Stimulated activated CD4-positive, alpha-beta T cell treated with anti-CD3 and anti-CD28 coated beads, Interleukin-4, amount 100 ng/mL, for 48 hours (primary cell): ENCODE data around the gene FCER2.

Source experiments
- DNase-seq, 2 donors: peaks; one replicate each; pipeline ENCODE4 v3.0.0-alpha.2; 2020; ENCODE audit warnings: low read depth in 2 of 2

FCER2 gene

DNA sequence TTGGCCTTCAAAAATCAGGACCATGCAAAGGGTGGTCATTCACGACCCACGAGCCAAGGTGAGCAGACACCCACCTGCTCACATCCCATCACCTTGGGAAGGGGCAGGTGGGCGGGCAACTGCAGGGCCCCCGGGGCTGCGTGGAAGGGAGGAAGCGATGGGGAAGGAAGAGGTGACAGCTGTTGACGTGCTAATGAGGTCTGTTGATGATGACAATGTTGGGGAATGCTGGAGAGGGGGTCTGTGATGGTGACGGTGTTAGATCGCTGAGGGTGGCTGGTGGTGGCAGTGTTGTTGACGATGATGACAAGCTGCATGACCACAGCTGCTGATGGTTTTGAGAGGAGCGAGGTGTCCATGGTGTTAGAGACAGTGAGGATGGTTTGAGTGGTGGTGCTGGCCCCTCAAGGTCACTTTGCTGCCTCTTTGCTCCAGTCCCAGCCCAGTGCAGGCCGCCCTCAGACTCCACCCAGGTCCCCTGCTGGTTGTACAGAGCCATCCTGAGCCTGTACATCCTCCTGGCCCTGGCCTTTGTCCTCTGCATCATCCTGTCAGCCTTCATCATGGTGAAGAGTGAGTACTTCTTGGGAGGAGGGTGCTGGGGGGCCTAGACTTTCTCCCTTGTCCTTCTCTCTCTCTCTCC lies 24.1 kb downstream of the FCER2 start:
- DNase-seq, result no peak

- no peak for DNase-seq
Measured at GRCh38 chr19:7676854-7677253, 25.1 kb downstream of the FCER2 start, which contains the start of gene MCEMP1. Gene MCEMP1, plus strand, starts transcription at chr19:7677090. Its CDS starts 31 bp downstream, at chr19:7677121.

- DNase-seq, result no peak
Measured at GRCh38 chr19:7676376-7676775, 25.6 kb downstream of the FCER2 start.

DNA sequence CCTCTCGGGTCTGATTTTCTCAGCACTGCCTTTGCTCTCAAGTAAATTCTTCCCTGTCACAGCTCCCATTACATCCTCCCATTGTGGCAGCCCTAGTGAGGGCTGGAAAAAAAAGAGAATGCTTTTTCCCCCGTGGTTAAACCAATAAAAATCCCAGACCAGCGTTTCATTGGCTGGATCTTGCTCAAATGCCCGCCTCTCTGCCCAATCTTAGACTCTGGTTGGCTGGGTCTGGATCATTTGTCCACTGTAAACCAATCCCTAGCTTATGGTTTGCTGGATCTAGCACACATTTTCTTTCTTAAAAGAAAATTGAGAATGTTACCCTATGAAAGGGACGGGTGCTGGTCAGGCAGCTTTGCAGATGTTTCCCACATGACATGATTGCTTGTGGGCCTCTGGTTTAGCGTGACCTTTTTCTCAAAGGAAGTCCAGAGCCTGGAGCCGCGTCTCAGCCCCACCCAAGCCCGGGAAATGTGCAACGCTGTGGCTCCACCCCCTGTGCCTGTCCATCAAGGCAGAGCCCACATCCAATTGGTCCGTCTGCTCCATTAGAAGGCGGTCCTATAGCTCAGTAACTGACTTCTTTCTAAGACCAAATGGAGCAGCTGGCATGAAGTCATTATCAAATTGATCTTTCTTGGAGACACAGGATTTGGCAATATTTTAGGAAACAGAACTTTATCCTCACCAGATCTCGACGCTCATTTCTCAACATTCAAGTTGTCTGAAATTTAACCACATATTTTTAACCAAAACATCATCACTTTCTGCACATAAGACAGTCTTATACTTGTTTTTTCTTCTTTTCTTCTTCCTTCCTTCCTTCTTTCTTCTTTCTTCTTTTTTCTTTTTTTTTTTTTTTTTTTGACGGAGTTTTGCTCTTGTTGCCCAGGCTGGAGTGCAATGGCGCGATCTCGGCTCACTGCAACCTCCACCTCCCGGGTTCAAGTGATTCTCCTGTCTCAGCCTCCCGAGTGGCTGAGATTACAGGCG lies 27.6 kb downstream of the FCER2 start:
- DNase-seq, result peak in 1 of 2 donors; percentile 42

GRCh38 chr19:7672522-7672921 lies 29.4 kb downstream of the FCER2 start:
- DNase-seq, result no peak

DNA sequence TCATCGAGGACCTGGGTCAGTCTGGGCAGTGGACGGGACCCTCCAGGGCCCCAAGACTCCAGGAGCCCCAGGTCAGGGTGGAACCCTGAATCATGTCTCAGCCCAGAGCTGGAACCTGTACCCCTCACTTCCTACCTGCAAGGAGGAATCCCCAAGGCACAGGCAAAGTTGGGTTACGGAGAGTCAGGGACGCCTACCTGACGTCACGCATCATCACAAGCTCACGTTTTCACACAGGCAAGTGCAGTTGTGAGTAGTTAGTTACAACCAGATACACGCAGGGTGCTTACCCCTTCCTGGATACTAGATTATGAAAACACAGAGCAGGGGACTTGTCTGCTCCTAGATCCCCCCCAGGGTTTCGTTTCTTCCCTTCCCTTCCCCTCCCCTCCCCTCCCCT lies 31.1 kb downstream of the FCER2 start:
- no peak for DNase-seq

DNA sequence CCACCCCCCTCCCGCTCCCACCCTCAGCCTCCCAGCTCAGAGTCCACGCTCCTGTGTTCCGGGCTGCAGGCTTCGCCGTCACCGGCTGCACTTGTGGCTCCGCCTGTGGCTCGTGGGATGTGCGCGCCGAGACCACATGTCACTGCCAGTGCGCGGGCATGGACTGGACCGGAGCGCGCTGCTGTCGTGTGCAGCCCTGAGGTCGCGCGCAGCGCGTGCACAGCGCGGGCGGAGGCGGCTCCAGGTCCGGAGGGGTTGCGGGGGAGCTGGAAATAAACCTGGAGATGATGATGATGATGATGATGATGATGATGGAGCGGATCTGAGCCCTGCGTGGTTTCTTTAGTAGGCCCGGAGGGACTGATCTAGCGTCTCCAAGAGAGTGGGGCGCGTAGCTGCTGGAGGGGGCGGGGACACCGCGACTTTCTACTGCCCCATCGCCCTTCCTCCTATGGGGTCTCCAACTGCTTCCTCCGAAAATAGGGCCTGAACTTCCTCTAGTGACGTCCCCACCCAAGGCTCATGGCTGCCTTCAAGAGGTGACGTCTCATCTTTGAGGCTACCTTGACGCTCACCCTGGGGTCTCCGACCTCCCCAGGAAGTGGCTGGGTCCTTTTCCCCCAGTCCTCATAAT lies 31.7 kb downstream of the FCER2 start:
- no peak for DNase-seq

DNA sequence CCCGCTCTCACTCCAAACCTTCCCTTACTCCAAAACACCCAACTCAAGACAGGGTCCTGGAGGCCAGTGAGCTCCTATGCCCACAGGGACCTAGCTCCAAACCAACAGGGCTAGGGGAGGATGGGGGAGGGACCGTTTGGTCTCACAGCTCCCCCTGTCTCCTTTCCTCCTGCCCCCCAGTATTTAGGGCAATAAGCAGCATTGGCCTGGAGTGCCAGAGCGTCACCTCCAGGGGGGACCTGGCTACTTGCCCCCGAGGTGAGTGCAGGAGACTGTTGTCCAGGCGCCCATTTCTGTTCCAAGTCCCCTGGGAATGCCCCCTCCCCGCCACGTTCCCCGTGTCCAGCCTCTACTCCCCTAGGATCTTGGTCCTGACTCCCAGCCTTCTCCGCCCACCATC lies 32.3 kb downstream of the FCER2 start:
- no peak for DNase-seq

- no peak for DNase-seq
Measured at GRCh38 chr19:7668842-7669241, 33.1 kb downstream of the FCER2 start, which contains the start of gene RETN. Gene RETN, plus strand, starts transcription at chr19:7669049. Its CDS starts 278 bp downstream, at chr19:7669327.

DNA sequence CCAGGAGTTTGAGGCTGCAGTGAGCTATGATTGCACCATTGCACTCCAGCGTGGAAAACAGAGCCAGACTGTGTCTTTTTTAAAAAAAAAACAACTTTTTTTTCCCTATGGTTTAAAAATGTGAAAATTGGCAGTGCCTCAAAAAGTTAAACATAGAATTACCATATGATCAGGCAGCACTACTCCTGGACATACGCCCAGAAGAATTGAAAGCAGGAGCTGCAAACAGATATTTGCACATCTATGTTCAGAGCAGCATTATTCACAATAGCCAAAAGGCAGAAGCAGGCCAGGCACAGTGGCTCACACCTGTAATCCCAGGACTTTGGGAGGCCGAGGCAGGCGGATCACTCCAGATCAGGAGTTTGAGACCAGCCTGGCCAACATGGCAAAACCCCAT lies 36.9 kb downstream of the FCER2 start:
- no peak for DNase-seq

- no peak for DNase-seq
Measured at GRCh38 chr19:7663706-7664105, 38.2 kb downstream of the FCER2 start.

DNA sequence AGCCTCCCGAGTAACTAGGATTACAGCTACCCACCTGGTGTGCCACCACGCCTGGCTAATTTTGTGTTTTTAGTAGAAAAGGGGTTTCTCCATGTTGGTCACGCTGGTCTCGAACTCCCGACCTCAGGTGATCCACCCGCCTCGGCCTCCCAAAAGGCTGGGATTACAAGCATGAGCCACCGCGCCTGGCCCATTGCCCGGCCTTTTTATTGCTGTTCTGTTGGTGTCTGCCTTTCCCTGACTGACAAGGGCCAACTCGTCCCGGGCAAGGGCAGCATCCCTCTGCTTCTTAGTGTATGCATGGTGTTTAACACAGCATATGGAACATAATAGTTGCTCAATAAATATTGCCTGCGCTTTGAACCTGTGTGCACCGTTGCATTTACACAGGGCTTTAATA lies 39.3 kb downstream of the FCER2 start:
- no peak for DNase-seq

- no peak for DNase-seq
Measured at GRCh38 chr19:7661744-7662538, 40.0 kb downstream of the FCER2 start.

DNA sequence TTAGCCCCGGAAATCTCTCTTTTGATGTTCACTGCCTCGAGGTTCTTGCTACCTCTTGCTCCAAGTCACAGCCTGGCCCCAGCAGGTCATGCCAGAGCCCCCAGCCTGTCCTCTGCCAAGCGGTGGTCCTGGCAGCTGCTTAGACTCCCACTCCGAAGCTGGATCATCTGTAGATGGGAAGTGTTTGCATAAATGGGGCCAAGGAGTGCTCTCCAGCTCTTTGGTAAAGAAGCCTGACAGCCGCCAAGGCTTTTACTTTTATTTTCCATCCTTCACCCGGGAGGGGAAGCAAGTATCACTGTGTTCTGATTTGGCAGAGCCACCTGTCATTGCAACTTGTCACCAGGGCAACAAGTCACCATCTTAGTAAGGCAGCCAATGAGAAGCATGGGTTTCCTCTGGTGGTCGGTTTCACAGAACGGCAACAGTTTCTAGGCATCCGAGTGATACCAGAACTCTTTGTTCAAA lies 43.7 kb downstream of the FCER2 start:
- no peak for DNase-seq

DNA sequence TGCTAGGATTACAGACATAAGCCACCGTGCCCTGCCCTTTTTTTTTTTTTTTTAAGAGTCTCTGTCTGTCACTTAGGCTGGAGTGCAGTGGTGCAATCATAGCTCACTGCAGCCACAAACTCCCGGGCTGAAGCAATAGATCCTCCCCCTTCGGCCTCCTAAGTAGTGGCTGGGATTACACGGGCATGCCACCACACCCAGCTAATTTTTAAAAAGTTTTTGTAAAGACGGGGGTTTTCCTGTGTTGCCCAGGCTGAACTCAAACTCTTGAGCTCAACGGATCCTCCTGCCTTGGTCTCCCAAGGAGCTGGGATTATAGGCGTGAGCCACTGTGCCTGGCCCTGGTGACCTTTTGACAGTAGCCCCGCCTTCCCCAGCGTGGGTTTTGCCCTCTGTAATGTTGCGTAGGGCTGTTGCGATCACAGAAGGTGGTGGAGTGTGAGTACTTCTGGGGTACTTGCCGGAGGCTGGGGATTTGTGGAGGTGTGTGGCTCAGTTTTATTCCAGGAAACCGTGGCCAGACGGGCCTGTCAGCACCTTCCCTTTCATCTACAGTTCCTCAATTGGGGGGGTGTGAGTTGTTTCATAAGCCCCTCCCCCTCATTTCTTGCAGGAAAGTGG lies 44.7 kb downstream of the FCER2 start:
- DNase-seq, result no peak

GRCh38 chr19:7655581-7655980 lies 46.4 kb downstream of the FCER2 start:
- DNase-seq, result no peak

DNA sequence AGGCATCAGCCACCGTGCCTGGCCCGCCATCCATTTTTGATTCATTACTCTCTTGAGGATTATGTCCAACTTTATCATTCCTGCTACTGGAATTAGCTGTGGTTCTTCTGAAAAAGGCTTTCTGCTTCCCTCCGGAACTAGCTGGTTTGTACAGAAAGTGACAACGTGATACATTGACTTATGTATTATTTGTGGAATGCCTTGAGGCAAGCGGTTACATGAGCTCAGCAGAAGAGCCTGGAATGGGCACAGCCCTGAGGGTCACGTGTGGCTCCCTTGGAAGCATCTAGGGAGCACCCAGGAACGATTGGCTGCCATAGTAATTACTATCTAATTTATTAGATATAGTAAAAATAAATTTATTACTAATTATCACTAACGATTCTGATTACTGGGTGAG lies 47.5 kb downstream of the FCER2 start:
- no peak for DNase-seq

GRCh38 chr19:7652061-7652641 lies 49.8 kb downstream of the FCER2 start:
- DNase-seq, result peak; percentile 72 to 85

GRCh38 chr19:7650148-7650547 lies 51.8 kb downstream of the FCER2 start:
- DNase-seq, result no peak

DNA sequence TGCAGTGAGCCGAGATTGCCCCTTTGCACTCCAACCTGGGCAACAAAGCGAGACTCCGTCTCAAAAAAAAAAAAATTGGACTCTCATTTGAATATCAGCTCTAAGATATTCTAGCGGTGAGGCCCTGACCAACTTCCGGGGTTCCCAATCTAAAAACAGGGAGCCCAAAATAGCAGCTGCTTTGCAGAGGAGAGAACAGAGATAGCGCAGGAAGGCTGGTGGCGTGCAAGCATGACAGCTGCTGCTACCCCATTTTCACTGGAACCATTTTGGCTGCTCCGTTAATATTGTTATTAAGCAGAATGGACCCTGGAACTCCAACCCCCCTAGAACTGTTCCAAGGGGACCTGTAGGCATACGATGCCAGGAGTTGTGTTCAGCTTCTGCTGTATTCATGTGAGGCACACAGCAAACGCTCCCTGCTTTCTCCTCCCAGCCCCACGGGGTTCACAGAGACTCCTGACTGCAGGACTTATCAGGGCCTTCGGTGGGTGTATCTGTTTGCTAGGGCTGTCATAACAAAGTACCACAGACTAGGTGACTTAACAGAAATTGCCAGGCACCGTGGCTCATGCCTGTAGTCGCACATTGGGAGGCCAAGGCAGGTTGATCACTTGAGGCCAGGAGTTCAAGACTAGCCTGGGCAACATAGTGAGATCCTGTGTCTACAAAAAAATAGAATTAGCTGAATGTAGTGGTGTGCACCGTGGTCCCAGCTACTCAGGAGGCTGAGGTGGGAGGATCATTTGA lies 53.5 kb downstream of the FCER2 start:
- DNase-seq, result no peak
